ENCODE data around the gene EVA1A.
"Not testable (repeated sequence)": the region's sequence is repeated elsewhere in the genome, so short reads cannot be mapped to it uniquely, and the experiment has no call there.

EVA1A gene

GRCh38 chr2:75499534-75499933, 61.2 kb downstream of the EVA1A start:
- no peak for DNase-seq (ENCODE audit: low read depth)

GRCh38 chr2:75498907-75499306, 61.8 kb downstream of the EVA1A start:
- no peak for DNase-seq (ENCODE audit: low read depth)
- H3K4me3 ChIP-seq (ENCODE audit: low read depth, low read length): no peak overlapping the region

More at GRCh38 chr2:75499534-75499933, 61.2 kb downstream of the EVA1A start:
- no peak overlapping the region for H3K4me3 ChIP-seq (ENCODE audit: low read depth, low read length)

- DNase-seq (ENCODE audit: low read depth): no peak
- H3K4me3 ChIP-seq (ENCODE audit: low read depth, low read length): no peak overlapping the region
Observed at GRCh38 chr2:75497256-75497655, 63.5 kb downstream of the EVA1A start.

GRCh38 chr2:75495862-75496261, 64.9 kb downstream of the EVA1A start:
- DNase-seq (ENCODE audit: low read depth): no peak
- H3K4me3 ChIP-seq (ENCODE audit: low read depth, low read length): no peak overlapping the region

GRCh38 chr2:75494137-75494769, 66.5 kb downstream of the EVA1A start:
- no peak for DNase-seq (ENCODE audit: low read depth)
- H3K4me3 ChIP-seq (ENCODE audit: low read depth, low read length): no peak overlapping the region

GRCh38 chr2:75493230-75493629, 67.5 kb downstream of the EVA1A start:
- DNase-seq (ENCODE audit: low read depth): no peak
- no peak overlapping the region for H3K4me3 ChIP-seq (ENCODE audit: low read depth, low read length)

GRCh38 chr2:75491129-75491753, 69.5 kb downstream of the EVA1A start:
- peak; percentile 25 for DNase-seq (ENCODE audit: low read depth)
- H3K4me3 ChIP-seq (ENCODE audit: low read depth, low read length): no peak overlapping the region

GRCh38 chr2:75489721-75490120, 71.0 kb downstream of the EVA1A start:
- no peak overlapping the region for H3K4me3 ChIP-seq (ENCODE audit: low read depth, low read length)

GRCh38 chr2:75488157-75488556, 72.6 kb downstream of the EVA1A start:
- no peak for DNase-seq (ENCODE audit: low read depth)
- no peak overlapping the region for H3K4me3 ChIP-seq (ENCODE audit: low read depth, low read length)

More at GRCh38 chr2:75489721-75490120, 71.0 kb downstream of the EVA1A start:
- no peak for DNase-seq (ENCODE audit: low read depth)

GRCh38 chr2:75486735-75487134, 74.0 kb downstream of the EVA1A start:
- not testable (repeated sequence) for H3K4me3 ChIP-seq (ENCODE audit: low read depth, low read length); DNase-seq (ENCODE audit: low read depth)

GRCh38 chr2:75484840-75485239, 75.9 kb downstream of the EVA1A start:
- DNase-seq (ENCODE audit: low read depth): no peak

GRCh38 chr2:75483878-75484277, 76.9 kb downstream of the EVA1A start:
- DNase-seq (ENCODE audit: low read depth): no peak
- no peak overlapping the region for H3K4me3 ChIP-seq (ENCODE audit: low read depth, low read length)

More at GRCh38 chr2:75484840-75485239, 75.9 kb downstream of the EVA1A start:
- no peak overlapping the region for H3K4me3 ChIP-seq (ENCODE audit: low read depth, low read length)

- H3K4me3 ChIP-seq (ENCODE audit: low read depth, low read length): no peak overlapping the region
- DNase-seq (ENCODE audit: low read depth): no peak
Observed at GRCh38 chr2:75482398-75482797, 78.3 kb downstream of the EVA1A start.

GRCh38 chr2:75480971-75481836, 79.5 kb downstream of the EVA1A start:
- no peak for DNase-seq (ENCODE audit: low read depth)
- H3K4me3 ChIP-seq (ENCODE audit: low read depth, low read length): no peak overlapping the region

GRCh38 chr2:75477696-75478095, 83.0 kb downstream of the EVA1A start:
- DNase-seq (ENCODE audit: low read depth); H3K4me3 ChIP-seq (ENCODE audit: low read depth, low read length): not testable (repeated sequence)

- H3K4me3 ChIP-seq (ENCODE audit: low read depth, low read length): no peak overlapping the region
- peak; percentile 19 for DNase-seq (ENCODE audit: low read depth)
Observed at GRCh38 chr2:75476761-75477160, 84.0 kb downstream of the EVA1A start.

GRCh38 chr2:75475976-75476375, 84.8 kb downstream of the EVA1A start:
- no peak overlapping the region for H3K4me3 ChIP-seq (ENCODE audit: low read depth, low read length)
- DNase-seq (ENCODE audit: low read depth): no peak

- no peak for DNase-seq (ENCODE audit: low read depth)
- H3K4me3 ChIP-seq (ENCODE audit: low read depth, low read length): no peak overlapping the region
Observed at GRCh38 chr2:75475049-75475448, 85.7 kb downstream of the EVA1A start.

GRCh38 chr2:75474115-75474514, 86.6 kb downstream of the EVA1A start:
- H3K4me3 ChIP-seq (ENCODE audit: low read depth, low read length): no peak overlapping the region
- DNase-seq (ENCODE audit: low read depth): no peak

GRCh38 chr2:75466708-75467311, 93.9 kb downstream of the EVA1A start:
- no peak overlapping the region for H3K4me3 ChIP-seq (ENCODE audit: low read depth, low read length)
- no peak for DNase-seq (ENCODE audit: low read depth)
